HG02840 (cell line): ENCODE results near the gene SESN2.
"Not testable (repeated sequence)": the region's sequence is repeated elsewhere in the genome, so short reads cannot be mapped to it uniquely, and the experiment has no call there.

Source experiments
- ATAC-seq: cut with Tn5 transposase; IDR thresholded peaks from one replicate; pipeline ENCODE4 v1.9.1; 2021; ENCODE audit warnings: mild to moderate bottlenecking, moderate library complexity, moderate number of reproducible peaks; ENCODE audit not compliant: unreplicated experiment, low FRiP score

SESN2 gene

GRCh38 chr1:28326515-28326914 is 67.2 kb downstream of the SESN2 start:
- ATAC-seq = no peak

- no peak for ATAC-seq
Measured at GRCh38 chr1:28326984-28327383, 67.7 kb downstream of the SESN2 start.

DNA sequence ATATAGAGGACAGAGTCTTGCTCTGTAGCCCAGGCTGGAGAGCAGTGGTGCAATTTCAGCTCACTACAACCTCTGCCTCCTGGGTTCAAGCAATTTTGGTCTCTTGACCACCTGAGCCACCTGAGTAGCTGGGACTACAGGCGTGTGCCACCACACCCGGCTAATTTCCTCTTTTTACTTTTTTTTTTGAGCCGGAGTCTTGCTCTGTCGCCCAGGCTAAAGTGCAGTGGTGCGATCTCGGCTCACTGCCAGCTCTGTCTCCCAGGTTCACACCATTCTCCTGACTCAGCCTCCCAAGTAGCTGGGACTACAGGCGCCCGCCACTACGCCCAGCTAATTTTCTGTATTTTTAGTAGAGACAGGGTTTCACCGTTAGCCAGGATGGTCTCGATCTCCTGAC is 68.1 kb downstream of the SESN2 start:
- ATAC-seq = not testable (repeated sequence)

- ATAC-seq = no peak
Measured at GRCh38 chr1:28328228-28328648, 68.9 kb downstream of the SESN2 start.

DNA sequence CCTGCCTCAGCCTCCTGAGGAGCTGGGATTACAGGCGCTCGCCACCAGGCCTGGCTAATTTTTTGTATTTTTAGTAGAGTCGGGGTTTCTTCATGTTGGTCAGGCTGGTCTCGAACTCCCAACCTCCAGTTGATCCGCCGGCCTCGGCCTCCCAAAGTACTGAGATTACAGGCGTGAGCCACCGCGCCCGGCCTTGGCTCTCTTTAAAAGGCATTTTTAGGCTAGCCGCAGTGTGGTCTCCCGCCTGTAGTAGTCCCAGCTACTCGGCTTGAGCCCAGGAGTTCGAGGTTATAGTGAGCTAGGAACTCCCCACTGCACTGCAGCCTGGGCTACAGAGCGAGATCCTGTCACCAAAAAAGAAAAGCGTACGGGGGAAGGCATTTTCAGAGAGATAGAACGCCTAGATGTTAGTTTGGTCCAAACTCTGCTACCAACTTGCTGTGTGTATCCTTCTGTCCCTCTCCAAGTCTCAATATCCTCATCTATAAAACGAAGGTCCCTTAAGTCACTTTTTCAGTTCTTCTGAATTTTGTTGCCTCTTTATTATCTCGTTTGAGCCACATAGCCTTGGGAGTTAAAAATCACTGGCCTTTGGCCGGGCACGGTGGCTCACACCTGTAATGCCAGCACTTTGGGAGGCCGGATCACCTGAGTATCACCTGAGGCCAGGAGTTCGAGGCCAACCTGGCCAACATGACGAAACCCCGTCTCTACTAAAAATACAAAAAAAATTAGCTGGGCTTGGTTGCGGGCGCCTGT is 70.3 kb downstream of the SESN2 start:
- no peak for ATAC-seq
